Measurements from ENCODE around the gene FKRP.

The FKRP gene

GRCh38 chr19:46731584-46731983 lies 14.3 kb upstream of the FKRP start:
- DNase-seq (ENCODE audit: low spot score) (no peak), ATAC-seq (ENCODE audit: low read depth) (no peak)
- H3K27me3 ChIP-seq (ENCODE audit: insufficient read depth, poor library complexity, severe bottlenecking), result no peaks in the 10 kb centered on the region
- no peak overlapping the region for H3K4me3 ChIP-seq (ENCODE audit: severe bottlenecking)
- H3K4me1 ChIP-seq (ENCODE audit: insufficient read depth, poor library complexity, severe bottlenecking), result peaks cover 9% of the 10 kb centered on the region
- H3K36me3 ChIP-seq (ENCODE audit: low read depth), result peaks cover 97% of the 10 kb centered on the region
- H3K9me3 ChIP-seq (ENCODE audit: severe bottlenecking), result no peaks in the 10 kb centered on the region
- no peak for TF ChIP-seq CTCF (IDR thresholded peaks at IDR 0.05; ENCODE audit: poor library complexity, severe bottlenecking)
- H3K27ac ChIP-seq (ENCODE audit: poor library complexity, severe bottlenecking), result peak overlapping the region; percentile 35

GRCh38 chr19:46732172-46732938 lies 13.5 kb upstream of the FKRP start:
- Histone ChIP-seq H3K9me3 (ENCODE audit: severe bottlenecking) (no peaks in the 10 kb centered on the region), H3K36me3 (ENCODE audit: low read depth) (peaks cover 96% of the 10 kb centered on the region), H3K4me3 (ENCODE audit: severe bottlenecking) (no peak overlapping the region), H3K27ac (ENCODE audit: poor library complexity, severe bottlenecking) (peak overlapping the region; percentile 35), H3K4me1 (ENCODE audit: insufficient read depth, poor library complexity, severe bottlenecking) (peaks cover 9% of the 10 kb centered on the region), H3K27me3 (ENCODE audit: insufficient read depth, poor library complexity, severe bottlenecking) (no peaks in the 10 kb centered on the region)
- TF ChIP-seq CTCF (IDR thresholded peaks at IDR 0.05; ENCODE audit: poor library complexity, severe bottlenecking), result no peak
- ATAC-seq (ENCODE audit: low read depth) (no peak), DNase-seq (ENCODE audit: low spot score) (no peak)

- no peak for TF ChIP-seq CTCF (IDR thresholded peaks at IDR 0.05; ENCODE audit: poor library complexity, severe bottlenecking)
- DNase-seq (ENCODE audit: low spot score), result no peak
- 0 out of 3 replicates have a peak, but pooled peaks have one; percentile 11 for ATAC-seq (ENCODE audit: low read depth)
- H3K4me1 ChIP-seq (ENCODE audit: insufficient read depth, poor library complexity, severe bottlenecking), result peaks cover 9% of the 10 kb centered on the region
- H3K9me3 ChIP-seq (ENCODE audit: severe bottlenecking), result no peaks in the 10 kb centered on the region
- H3K36me3 ChIP-seq (ENCODE audit: low read depth), result peaks cover 94% of the 10 kb centered on the region
- no peaks in the 10 kb centered on the region for H3K27me3 ChIP-seq (ENCODE audit: insufficient read depth, poor library complexity, severe bottlenecking)
- H3K4me3 ChIP-seq (ENCODE audit: severe bottlenecking), result no peak overlapping the region
- H3K27ac ChIP-seq (ENCODE audit: poor library complexity, severe bottlenecking), result no peak overlapping the region
Observed at GRCh38 chr19:46732966-46733689, 12.7 kb upstream of the FKRP start.

GRCh38 chr19:46733690-46734292 lies 12.1 kb upstream of the FKRP start:
- H3K36me3 ChIP-seq (ENCODE audit: low read depth), result peaks cover 94% of the 10 kb centered on the region
- no peak for ATAC-seq (ENCODE audit: low read depth)
- H3K9me3 ChIP-seq (ENCODE audit: severe bottlenecking), result no peaks in the 10 kb centered on the region
- H3K27me3 ChIP-seq (ENCODE audit: insufficient read depth, poor library complexity, severe bottlenecking), result no peaks in the 10 kb centered on the region
- no peak for TF ChIP-seq CTCF (IDR thresholded peaks at IDR 0.05; ENCODE audit: poor library complexity, severe bottlenecking)
- no peak overlapping the region for H3K4me3 ChIP-seq (ENCODE audit: severe bottlenecking)
- H3K27ac ChIP-seq (ENCODE audit: poor library complexity, severe bottlenecking), result no peak overlapping the region
- peaks cover 9% of the 10 kb centered on the region for H3K4me1 ChIP-seq (ENCODE audit: insufficient read depth, poor library complexity, severe bottlenecking)
- DNase-seq (ENCODE audit: low spot score), result no peak
